ENCODE measurements around the gene ATP23.

The ATP23 gene, protein sequence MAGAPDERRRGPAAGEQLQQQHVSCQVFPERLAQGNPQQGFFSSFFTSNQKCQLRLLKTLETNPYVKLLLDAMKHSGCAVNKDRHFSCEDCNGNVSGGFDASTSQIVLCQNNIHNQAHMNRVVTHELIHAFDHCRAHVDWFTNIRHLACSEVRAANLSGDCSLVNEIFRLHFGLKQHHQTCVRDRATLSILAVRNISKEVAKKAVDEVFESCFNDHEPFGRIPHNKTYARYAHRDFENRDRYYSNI

DNA sequence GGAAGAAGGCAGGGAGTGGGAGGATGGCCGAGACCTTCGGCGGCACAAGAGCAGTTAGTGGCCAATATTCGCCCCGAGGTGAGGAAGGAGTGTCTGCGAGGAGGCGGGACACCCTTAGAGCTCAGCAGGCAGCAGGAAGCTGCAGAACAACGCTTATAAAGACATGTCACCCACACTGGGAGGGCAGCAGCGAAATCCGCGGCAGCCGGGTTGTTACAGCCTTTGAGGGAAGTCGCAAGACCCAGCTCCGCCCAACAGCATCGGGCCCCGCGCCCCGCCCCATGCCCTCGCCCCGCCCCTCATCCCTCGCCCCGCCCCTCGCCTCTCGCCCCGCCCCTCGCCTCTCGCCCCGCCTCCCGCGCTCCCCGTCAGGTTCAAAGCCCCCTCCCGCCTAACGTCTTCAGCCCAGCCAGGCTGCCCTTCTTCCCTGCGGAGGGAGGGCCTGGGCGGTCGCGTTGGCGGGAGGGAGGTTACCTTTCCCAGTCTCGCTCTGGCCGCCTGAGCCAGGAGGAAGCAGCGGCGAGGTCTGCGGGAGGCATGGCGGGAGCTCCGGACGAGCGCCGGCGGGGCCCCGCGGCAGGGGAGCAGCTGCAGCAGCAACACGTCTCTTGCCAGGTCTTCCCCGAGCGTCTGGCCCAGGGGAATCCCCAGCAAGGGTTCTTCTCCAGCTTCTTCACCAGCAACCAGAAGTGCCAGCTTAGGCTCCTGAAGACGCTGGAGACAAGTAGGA lies at the start of gene ATP23:
ATP23 (plus strand) TSS at position 403 of the 730 bp plus-strand sequence; CDS start at position 538, 135 bp downstream.
- DNase-seq (ENCODE audit: low read depth), result peak; percentile 82

DNA sequence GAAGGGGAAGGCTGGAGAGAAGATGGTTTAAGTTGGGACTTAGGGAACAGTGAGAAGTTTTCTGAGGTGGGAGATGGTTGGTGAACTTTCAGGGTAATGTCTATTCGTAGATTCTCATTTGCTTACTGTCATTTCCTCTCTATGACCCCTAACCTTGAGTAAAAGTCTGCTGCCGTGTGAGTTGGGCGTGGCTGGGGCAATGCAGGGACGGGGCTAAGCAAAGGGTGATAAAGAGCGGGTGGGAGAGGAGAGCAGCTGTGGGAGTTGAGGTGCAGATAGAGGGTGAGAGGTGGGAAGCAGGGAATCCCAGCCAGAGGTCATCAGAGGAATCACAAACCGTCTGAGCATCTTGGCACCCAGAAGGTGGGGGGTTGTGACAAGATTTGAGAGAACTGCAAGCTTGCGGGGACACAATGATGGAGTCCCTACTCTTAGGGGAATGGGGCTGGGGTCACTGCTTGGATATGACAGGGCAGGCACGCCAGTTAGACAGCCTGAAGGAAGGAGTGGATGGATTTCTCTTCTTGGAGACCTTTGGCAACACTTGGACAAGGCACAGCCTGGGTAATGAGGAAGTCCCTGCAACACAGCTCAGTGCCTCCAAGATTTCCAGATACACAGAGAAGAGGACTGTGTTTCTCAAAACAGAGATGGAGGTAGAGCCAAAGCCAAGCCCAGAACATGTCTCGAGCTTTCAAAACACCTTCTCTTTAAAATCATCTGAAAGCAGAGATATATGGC lies 49.0 kb upstream of the ATP23 start:
- DNase-seq (ENCODE audit: low read depth), result no peak

DNA sequence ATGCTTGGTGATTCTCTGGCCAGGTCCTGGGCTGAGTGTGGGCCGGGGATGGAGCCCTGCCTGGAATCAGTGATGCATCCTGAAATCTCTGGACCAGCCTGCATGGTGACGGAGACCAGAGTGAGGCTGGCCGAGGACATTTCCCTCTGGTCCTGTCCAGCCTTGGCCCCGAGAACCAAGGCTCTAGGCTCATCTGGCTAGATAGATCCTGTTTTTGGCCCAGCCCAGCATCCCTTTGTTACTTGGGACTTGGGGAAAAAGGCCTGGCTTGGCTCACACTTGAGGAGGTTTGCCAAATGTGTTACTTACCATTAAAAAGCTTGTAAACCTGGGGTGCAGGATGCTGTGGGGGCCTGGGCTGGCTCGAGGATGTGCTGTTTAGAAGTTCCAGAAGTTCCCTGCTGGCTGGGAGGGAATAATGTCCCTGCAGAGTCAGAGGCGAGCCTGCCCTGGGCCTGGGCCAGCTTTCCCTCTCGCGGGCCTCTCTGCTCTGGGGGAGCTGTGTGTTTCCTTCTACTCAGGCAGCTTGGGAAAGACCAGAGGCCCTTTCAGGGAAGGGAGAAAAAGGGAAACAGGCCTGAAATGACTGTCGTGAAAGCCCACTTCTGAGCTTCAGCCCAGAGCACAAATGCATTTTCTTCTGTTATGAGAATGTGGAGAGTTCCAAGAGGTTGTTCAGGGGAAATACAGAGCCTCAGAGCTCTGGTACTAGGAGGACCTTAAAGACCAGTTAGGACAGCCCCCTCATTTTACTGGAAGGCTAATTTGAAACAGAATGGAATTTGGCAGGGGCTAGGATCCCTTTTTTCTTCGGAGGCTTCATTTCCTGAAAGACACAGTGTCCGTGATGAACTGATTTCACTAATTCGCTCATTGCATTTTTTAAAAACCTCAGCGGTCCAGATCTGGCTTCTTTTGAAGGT lies 47.7 kb upstream of the ATP23 start:
- no peak for DNase-seq (ENCODE audit: low read depth)

DNA sequence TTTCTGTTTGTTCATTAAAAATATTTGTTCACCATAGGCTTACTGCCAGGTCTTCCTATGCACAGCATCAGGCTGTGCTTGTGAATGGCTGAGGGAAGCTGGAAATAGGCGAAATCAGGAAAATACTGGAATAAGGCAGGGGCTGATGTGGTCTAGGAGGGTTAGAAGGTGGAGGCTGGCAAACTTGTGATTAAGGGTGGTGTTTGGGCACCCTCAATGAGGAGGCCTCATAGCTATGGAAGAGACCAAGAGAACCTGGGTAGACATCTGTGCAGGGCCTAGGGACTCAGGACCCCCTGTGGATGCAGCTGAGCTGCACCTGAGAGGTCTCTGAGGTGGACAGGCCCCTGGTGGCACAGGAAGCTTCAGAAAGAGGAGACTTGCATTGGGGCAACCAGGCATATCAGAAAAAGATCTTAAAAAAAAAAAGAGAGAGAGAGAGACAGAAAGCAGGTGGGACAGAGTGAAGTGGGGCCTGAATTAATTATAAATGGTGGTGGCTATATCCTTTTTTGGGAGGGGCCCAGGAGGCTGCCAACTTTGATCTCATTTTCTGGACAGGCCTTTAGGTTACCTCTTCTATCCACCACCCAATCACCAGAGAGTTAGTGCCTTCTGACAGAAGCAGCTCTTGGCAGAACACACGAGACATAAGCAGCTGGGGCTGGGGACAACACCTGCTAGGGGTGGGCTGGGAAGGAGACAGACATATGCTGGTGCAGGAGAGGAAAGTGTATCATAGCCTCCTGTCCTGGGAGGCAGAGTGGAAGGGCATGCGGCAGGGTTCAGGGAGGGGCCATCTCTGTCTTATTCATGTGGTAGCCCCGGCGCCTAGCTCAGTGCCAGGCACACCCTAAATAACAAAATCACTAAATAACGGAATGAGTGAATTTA lies 46.7 kb upstream of the ATP23 start:
- DNase-seq (ENCODE audit: low read depth), result no peak

DNA sequence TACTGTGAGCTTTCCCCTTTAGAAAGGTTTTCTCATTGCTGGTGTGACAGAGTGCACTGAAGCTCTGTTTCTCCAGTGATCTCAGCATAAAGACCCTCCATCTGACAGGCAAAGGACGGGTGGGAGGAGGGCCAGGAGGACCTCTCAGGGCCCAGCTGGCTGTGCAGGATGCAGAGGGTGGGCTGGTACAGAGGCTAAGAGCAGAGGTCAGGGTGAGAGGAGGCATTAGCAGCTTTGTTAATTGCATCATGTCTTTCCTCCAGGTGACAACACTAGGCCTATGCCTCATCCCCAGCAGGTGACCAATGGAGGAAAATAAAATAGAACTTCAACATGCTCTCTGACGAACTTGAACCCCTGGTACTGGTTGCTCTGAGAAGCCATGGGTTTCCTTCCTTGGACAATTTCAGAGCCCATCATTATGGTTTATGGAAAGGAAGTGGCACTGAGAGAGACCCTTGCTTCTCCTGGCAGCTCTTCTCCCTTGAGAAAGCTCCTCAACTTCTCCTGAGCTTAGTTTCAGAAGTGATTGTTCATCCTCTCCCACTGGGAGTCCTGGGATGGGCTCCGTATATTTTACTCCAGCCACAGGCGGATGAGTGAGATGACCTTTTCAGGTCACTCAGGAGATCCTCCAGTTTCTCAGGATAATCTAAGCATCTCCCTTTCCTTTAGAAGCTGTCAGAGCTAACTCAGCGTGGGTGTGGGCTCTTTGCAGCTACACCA lies 45.8 kb upstream of the ATP23 start:
- DNase-seq (ENCODE audit: low read depth), result no peak

DNA sequence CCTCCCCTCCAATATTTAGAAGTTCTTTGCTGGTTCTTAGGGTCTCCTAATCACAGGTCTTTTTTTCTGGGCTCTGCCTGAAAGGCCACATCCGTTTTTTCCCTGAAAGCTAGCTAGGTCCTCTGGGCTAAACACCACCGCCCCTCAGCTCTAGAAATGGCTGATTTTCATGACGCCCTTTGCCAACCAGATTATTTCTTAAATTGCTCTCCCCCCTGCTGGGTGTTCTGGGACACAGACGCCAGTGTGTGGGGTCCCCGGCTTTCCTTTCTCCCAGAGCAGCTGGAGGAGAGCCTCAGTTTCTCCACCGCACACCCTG lies 45.3 kb upstream of the ATP23 start:
- DNase-seq (ENCODE audit: low read depth), result no peak

DNA sequence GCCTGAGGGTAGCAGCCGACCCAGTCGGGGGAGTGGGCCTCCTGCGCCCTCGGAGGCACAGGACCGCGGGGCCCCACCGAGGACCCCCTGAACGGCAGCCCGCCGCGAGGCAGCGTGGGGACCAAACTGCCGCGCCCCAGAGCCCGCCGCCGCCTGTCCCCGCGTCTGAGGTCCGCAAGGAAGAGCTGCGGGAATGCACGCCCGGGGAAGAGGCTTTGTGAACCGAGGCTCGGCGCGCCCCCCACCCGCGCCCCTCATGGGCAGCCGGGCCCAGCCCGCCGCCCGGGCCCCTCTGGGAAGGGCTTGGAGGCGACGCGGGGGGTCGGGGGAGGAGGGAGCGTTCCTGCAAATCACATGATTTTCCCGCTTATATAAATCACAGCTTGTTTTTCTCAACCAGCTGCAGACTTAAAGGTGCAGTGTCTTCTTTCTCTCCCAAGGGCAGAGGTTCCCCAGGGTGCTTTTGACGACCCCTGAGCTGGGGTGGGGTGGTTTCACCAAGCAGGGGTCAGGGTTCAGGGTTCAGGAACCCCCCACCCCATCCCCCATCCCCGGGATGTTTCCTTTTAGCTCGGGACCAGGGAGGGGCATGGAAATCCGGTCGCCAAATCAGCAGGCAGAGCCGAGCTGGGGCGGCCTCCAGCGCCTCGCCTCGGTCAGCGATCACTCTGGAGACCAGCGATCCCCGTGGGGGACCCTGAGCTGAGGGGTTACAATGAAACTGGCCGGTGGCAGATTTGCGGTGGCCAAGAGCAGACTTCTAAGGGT lies 44.7 kb upstream of the ATP23 start:
- DNase-seq (ENCODE audit: low read depth), result peak; percentile 10

DNA sequence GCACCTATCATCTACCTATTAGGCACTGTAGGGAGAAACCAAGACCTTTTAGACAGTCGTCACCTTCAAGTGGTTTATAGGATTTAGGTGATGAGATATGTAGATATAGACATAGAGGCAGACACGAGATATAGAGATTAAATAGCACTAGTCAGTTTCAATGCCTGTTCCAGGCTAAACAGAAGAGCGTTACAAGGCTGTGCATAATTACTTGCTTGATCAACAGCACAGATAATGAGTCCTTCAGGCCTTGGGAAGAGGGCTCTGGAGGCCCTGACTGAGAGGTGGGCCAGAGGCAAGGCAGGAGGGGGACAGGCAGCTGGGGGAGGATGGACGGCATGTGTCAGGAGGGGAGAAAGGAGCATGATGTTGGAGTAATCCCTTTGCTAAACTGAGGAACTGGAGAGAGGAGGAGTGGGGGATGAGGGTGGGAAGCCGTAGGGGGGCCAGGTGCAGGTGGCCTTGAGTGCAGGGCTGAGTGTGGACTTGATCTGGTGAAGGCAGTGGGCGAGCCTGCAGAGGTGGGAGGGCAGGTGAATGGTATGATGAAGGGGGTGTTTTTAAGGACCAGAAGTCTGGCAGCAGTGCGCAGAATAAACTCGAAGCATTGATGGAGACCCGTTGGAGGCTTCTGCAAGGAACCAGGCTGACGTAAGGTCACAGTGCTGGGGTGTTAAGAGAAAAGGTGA lies 43.9 kb upstream of the ATP23 start:
- no peak for DNase-seq (ENCODE audit: low read depth)

DNA sequence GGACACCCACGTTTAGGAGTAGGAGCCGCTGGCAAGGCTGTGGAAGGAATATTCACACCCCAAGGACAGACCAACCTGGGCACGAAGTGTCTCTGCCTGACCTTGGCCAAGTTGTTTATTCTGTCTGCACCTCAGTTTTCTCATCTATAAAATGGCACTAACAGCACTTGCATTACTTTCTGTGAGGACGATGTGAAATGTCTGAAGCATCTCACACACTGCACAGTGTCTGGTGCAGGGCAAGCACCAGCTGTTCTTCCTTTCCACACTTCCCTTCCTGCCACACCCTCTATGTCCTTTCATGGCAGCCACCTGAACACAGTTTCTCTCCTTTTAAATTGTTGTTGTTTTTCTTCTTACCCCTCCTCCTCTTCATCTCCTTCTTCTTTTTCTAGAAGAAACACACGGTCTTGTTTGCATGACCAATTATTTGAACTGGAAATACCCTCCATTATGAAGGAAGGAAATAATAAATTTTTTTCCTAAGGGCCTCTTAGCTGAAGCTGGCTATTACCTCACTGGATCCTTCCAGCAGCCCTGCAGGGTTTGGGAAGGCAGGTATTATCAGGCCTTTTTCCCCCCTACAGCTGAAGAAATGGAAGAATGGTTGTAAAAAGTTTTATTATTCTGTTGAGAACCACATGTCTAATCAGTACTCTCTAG lies 42.9 kb upstream of the ATP23 start:
- DNase-seq (ENCODE audit: low read depth), result no peak

DNA sequence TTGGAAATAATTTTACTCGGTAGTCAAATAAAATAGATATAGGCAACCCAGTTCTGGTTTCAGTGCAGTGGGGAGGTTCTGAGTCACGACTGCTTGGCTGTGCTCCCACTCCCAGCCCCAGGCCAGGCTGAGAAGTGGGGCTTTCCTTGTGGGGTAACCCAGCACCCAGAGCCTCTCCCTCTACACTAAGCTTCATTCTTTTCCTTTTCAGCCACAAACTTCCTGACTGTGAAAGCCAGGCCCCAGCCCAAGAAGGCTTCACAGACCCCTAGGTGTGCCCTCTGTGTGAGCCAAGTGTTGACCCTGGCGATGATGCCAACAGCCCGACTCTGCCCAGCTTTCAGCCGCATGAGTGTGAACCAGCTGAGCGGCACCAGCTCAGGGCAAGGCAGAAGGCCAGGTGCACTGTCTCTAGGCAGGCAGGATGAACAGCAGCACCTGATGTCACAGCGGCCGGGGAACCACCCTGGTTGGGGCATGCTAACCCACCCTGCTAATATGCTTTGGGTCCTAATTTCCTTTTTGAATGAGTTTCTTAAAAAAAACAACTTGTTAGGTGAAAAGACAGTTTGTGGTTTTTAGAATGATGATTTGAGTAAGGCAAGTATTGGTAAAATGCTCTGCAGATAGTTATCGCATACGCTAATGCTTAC lies 42.2 kb upstream of the ATP23 start:
- peak; percentile 73 for DNase-seq (ENCODE audit: low read depth)

DNA sequence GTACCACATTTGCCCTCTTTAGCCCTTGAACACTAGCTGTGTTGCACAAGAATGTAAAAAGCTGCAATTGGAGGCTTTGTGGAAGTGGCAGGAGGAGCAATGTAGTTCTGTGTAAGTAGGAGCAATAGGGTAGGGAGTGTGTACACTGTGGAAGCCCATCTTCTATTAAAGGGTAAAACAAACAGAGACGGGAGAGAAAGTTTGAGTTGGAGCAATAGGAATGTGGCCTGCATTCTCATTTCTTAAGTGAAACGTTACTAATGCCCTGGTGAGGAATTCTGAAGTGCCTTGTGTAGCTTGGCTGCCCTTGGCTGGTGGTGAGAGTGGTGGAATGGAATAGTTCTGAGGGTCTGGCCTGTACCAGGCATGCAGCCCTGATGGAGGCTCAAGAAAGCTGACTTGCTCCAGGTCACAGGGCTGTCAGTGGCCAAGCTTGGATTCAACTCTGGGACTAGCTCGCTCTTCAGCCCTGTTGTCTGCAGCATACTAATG lies 38.8 kb upstream of the ATP23 start:
- DNase-seq (ENCODE audit: low read depth), result no peak

DNA sequence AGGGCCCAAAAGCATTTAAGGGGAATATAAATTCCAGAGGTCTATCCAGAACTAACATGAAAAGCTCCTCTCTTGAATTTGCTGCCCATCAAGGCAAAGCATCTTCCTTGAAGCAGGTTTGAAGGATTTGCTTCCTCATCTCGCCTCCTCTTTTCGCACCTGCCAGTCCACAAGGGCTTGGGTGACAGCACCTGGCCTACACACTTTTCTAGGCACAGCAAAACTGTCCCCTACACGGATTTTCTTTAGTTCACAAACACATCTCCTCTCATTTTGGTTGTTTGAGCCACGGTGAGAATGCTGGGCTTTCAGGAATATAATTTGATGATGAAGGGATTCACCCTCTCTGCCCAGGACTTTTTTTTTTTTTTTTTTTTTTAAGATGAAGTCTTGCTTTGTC lies 36.9 kb upstream of the ATP23 start:
- DNase-seq (ENCODE audit: low read depth), result no peak

DNA sequence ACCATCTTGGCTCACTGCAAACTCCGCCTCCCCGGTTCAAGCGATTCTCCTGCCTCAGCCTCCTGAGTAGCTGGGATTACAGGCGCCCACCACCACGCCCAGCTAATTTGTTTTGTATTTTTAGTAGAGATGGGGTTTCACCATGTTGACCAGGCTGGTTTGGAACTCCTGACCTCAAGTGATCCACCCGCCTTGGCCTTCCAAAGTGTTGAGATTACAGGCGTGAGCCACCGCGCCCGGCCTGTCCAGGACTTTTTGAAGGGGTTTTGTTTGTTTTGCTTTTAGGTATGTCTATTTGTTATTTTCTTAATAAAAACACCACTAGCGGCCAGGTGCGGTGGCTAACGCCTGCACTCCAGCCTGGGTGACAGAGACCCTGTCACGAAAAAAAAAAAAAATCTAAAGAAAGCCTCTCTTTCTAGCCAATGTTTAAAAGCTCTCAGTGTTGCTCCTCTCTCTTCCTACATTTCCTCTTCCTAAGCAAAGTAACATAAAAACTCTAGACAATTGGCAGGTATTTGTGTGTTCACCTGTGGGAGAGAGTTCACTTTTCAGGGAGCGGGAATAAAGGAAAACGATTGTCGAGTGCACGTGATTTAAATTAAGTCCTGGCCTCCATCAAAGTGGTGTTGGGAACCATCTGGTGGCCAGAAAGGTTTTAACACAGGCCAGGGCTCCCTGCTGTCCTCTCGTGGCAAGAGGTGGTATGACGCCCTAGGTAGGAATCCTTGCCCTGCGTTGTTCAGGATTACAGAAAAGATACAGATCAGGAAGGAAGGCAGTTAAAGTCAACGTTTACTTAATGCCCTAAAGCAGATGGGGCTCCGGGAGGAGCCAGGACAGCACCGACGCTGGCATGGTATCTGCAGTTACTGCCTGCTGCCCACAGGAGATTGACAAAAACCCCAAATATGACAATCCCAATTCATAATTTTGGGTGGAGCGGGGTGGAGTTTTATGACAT lies 36.2 kb upstream of the ATP23 start:
- DNase-seq (ENCODE audit: low read depth), result peak; percentile 71

DNA sequence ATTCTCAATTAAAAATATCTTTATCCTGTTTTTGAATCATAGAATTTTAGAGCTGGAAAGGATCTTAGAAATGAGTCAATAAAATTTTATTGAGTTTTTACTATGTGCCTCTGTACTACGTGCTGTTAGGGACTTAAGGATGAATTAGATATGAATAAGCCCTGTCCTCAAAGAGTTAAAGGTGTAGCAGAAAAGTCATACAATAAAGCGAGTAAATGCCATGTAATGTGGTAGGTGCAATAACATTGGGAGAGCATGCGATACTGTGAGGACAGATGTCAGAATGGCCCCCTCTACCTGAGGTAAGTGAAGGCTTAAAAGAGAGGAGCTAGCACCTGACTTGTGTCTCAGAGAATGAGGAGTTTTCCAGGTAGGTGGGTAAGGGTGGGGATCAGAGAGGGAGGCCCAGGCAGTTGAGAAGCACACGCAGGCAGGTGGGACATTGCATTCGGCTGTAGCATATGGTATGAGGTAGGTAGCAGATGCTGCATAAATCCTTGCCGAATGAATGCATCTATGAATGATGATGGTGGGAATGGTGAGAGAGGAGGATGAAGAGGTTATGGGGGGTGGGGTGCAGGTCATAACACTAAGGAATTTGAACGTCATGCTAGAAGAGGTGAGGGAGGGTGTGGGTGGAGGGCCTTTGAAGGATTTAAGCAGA lies 35.4 kb upstream of the ATP23 start:
- no peak for DNase-seq (ENCODE audit: low read depth)

DNA sequence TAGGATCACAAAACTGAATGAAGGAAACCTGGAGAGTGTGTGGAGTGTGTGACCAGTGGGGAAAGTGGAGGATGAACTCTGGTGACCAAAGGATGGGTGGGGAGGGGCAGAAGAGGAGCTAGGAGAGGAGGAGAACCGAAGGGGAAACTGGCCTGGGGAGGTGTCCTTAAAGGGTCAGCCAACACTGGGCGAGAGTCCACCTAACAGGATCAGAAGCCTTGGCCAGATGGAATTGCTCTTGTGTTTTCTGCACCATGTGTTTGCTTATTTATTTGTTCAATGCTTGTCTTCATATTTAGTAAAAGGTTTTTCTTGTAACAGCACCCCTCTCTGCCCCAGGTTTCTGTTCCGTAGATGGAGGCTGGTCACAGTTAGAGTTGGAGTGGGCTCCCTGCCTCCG lies 34.5 kb upstream of the ATP23 start:
- no peak for DNase-seq (ENCODE audit: low read depth)

DNA sequence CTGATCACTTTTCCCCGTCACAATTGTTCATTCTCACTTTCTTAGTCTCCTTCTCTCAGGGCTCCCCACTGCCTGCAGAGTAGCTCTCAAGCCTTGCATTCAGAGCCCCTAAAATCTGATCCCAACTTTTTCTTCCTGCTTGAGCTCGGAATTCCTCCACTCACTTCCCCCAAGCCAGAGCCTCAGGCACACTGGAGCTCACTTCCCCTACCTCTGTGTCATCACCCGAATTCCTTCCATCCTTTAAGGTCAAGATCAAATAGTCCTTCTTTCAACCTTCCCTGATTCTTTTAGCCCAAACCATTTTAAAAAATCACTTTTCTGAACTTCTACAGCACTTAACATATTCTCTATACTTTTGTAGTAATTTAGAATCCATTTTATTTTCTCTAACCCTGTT lies 34.1 kb upstream of the ATP23 start:
- no peak for DNase-seq (ENCODE audit: low read depth)

All from stimulated activated CD4-positive, alpha-beta T cell treated with anti-CD3 and anti-CD28 coated beads, Interleukin-2, amount 100 ng/mL, for 4 hours (primary cell).